A549 (cell line): ENCODE data around the gene TRERF1.

Experiments used
- BHLHE40 ChIP-seq: IDR thresholded peaks from 2 replicates; pipeline ENCODE4 v1.6.1; 2012; ENCODE audit warnings: low read depth, low read length, inconsistent platforms
- CHD2 ChIP-seq: fragments of 150-350 bp; IDR thresholded peaks from 2 replicates; pipeline ENCODE4 v1.6.1; 2014; ENCODE audit warnings: low read length; ENCODE audit not compliant: partially characterized antibody
- CTCF ChIP-seq: fragments of >200 bp; sonication (Bioruptor Twin); formaldehyde crosslinking; IDR thresholded peaks from 3 replicates; pipeline ENCODE4 v1.5.1; 2016
- FOSL2 ChIP-seq, 2 experiments: fragments of 450-650 bp in 1 of 2; fragments of >200 bp in 1 of 2; sonication (Bioruptor Twin) in 1 of 2; formaldehyde crosslinking; IDR thresholded peaks; 2 replicates each; pipeline versions ENCODE4 v1.5.0 to v1.6.1; 2016 to 2020; ENCODE audit warnings: mild to moderate bottlenecking in 1 of 2, moderate library complexity in 1 of 2
- HDAC2 ChIP-seq: fragments of 200-600 bp; sonication (generic); IDR thresholded peaks from 2 replicates; pipeline ENCODE4 v1.6.1; 2016
- HOXA7 ChIP-seq: fragments of 250-450 bp; sonication (Bioruptor Pico); IDR thresholded peaks from 2 replicates; pipeline ENCODE4 v1.5.0; 2020; ENCODE audit warnings: mild to moderate bottlenecking, moderate library complexity
- JUN ChIP-seq, 2 experiments: fragments of >200 bp; sonication (Bioruptor Twin); formaldehyde crosslinking; IDR thresholded peaks; 2 replicates in 1 of 2; 3 replicates in 1 of 2; pipeline ENCODE4 v1.6.1; 2016 to 2017
- POLR2AphosphoS2 ChIP-seq: conservative IDR thresholded peaks from 2 replicates; pipeline ENCODE4 v1.6.1; 2012; ENCODE audit warnings: low read length, improper control_type of control experiment, inconsistent platforms
- RNF2 ChIP-seq: fragments of 200-600 bp; sonication (generic); IDR thresholded peaks from 2 replicates; pipeline ENCODE4 v1.6.1; 2016; ENCODE audit warnings: low read depth, mild to moderate bottlenecking, antibody characterized with exemption, moderate library complexity, borderline replicate concordance
- USF2 ChIP-seq: fragments of 450-650 bp; IDR thresholded peaks from 2 replicates; pipeline ENCODE4 v1.6.1; 2014; ENCODE audit warnings: antibody characterized with exemption
- ZSCAN20 ChIP-seq: fragments of 250-450 bp; sonication (Bioruptor Pico); IDR thresholded peaks from 2 replicates; pipeline ENCODE4 v1.8.0; 2022; ENCODE audit warnings: mild to moderate bottlenecking, moderate library complexity

GRCh38 chr6:42280966-42281533, 170.7 kb downstream of the TRERF1 start:
- TF ChIP-seq CTCF, result no peak
- no peak for TF ChIP-seq CHD2
- no peak for TF ChIP-seq HOXA7 (CRISPR knock-in tag)
- TF ChIP-seq BHLHE40, result no peak
- no peak for TF ChIP-seq FOSL2 (IDR thresholded peaks at IDR 0.05)
- TF ChIP-seq FOSL2 (CRISPR knock-in tag; IDR thresholded peaks at IDR 0.05), result no peak
- TF ChIP-seq JUN (IDR thresholded peaks at IDR 0.05), result no peak
- no peak for TF ChIP-seq RNF2
- no peak for TF ChIP-seq ZSCAN20 (CRISPR knock-in tag)
- TF ChIP-seq HDAC2, result no peak
- TF ChIP-seq POLR2AphosphoS2, result no peak
- no peak for TF ChIP-seq USF2
